ENCODE measurements around the gene PTPRA. TPM values are rescaled to one million over a fixed set of nuclear protein-coding genes. Genes with fewer than 3 reads are reported as not detected.
A peak's percentile ranks its signal among the peaks of the same experiment; 100 is the strongest.

The PTPRA gene
- total RNA-seq, 1 donor from 2014 or later: 88.7 TPM

DNA sequence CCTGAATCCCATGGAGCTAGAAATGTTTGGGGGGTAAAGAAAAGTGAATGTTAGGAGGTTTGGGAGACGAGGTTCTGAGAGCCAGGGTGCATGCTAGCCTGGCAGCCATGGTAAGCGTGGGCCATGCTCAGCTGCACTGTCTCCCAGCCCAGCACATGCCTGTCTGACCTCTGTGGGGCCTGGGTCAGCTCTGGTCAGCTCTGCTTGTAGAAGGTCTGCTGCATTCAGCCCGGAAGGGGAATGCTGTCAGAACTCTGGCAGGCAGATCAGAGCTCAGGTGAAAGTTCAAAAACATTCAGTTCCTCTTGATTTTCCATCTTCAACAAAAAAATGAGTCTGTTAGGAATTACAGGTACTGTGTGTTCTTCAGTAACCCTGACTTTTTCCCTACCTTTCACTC, 164.4 kb downstream of the PTPRA start:
- H3K9me3 Mint-ChIP-seq: no peaks in the 10 kb centered on the region
- peaks cover 4% of the 10 kb centered on the region for H3K4me1 Mint-ChIP-seq
- H3K27ac Mint-ChIP-seq (ENCODE audit: unreplicated experiment): no peak overlapping the region
- no peaks in the 10 kb centered on the region for H3K27me3 Mint-ChIP-seq (ENCODE audit: low read depth)
- TF ChIP-seq, protein P1, sequence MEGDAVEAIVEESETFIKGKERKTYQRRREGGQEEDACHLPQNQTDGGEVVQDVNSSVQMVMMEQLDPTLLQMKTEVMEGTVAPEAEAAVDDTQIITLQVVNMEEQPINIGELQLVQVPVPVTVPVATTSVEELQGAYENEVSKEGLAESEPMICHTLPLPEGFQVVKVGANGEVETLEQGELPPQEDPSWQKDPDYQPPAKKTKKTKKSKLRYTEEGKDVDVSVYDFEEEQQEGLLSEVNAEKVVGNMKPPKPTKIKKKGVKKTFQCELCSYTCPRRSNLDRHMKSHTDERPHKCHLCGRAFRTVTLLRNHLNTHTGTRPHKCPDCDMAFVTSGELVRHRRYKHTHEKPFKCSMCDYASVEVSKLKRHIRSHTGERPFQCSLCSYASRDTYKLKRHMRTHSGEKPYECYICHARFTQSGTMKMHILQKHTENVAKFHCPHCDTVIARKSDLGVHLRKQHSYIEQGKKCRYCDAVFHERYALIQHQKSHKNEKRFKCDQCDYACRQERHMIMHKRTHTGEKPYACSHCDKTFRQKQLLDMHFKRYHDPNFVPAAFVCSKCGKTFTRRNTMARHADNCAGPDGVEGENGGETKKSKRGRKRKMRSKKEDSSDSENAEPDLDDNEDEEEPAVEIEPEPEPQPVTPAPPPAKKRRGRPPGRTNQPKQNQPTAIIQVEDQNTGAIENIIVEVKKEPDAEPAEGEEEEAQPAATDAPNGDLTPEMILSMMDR (conservative IDR thresholded peaks at IDR 0.05): no peak
- H3K4me3 Mint-ChIP-seq: no peak overlapping the region
- peaks cover 21% of the 10 kb centered on the region for H3K36me3 Mint-ChIP-seq (ENCODE audit: low read depth)
- no peak for DNase-seq (ENCODE audit: low read depth, low spot score)

DNA sequence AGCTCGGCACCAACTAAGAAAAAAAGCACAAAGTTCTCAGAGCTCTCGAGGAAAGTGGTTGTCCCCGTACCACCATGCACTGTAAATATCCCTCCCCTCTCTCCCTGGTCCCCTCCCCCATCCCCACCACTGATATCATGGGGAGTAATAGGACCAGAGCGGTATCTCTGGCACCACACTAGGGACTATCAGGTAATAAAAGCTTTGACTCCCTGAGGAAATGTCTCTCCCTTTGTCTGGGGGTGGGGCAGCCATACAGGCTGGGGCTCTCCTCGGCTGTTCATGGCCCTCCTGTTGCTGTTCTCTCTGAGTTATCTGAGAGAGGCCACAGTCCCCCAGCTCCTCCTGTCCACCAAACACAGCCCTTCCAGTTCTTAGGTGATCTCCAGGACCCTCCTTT, 165.2 kb downstream of the PTPRA start:
- no peak for DNase-seq (ENCODE audit: low read depth, low spot score)
- no peak overlapping the region for H3K4me3 Mint-ChIP-seq
- peaks cover 21% of the 10 kb centered on the region for H3K36me3 Mint-ChIP-seq (ENCODE audit: low read depth)
- peaks cover 4% of the 10 kb centered on the region for H3K4me1 Mint-ChIP-seq
- no peak overlapping the region for H3K27ac Mint-ChIP-seq (ENCODE audit: unreplicated experiment)
- no peaks in the 10 kb centered on the region for H3K27me3 Mint-ChIP-seq (ENCODE audit: low read depth)
- H3K9me3 Mint-ChIP-seq: no peaks in the 10 kb centered on the region
- TF ChIP-seq, protein P1 (conservative IDR thresholded peaks at IDR 0.05): no peak

DNA sequence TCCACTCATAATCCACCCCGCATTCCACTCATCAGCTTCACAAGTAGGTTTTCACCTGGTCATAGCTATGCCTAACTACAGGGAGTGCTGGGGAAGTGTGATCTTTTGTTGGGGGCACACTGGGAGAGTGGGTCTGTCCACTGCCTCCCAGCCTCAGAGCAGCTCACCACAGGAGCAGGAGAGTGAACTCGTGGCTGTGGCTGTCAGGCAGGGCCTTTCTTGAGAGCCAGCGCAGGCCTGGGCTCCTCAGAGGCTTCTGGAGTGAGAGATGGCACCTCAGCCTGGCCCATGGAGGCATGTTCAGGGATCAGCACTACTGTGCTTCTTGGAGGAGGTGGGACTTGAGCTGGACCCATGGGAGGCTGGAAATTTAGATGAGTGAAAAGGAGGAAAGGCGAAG, 166.1 kb downstream of the PTPRA start:
- no peaks in the 10 kb centered on the region for H3K27me3 Mint-ChIP-seq (ENCODE audit: low read depth)
- H3K9me3 Mint-ChIP-seq: no peaks in the 10 kb centered on the region
- H3K4me1 Mint-ChIP-seq: peaks cover 4% of the 10 kb centered on the region
- DNase-seq (ENCODE audit: low read depth, low spot score): no peak
- peaks cover 21% of the 10 kb centered on the region for H3K36me3 Mint-ChIP-seq (ENCODE audit: low read depth)
- TF ChIP-seq, protein P1 (conservative IDR thresholded peaks at IDR 0.05): no peak
- H3K27ac Mint-ChIP-seq (ENCODE audit: unreplicated experiment): no peak overlapping the region
- H3K4me3 Mint-ChIP-seq: peak overlapping the region; percentile 26

DNA sequence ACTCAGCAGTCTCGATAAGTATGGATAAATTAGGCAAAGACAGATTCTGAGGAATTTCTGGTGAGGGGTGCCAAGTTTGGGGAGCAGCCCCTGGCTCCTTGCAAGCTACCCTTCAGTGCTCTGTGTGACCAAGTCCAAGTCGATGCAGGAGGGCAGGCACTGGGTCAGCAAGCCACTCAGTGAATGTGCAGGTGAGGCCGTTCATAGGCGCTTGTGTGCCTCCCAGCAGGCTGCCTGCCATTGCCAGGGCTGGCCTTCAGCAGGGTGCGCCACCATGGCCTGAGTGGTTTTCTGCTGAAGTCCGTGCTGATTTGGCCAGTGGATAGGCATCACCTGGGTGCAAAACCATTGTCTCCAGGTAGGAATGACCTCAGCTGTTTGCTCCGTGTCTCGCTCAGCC, 166.8 kb downstream of the PTPRA start:
- Mint-ChIP-seq H3K27ac (ENCODE audit: unreplicated experiment) (no peak overlapping the region), H3K4me3 (no peak overlapping the region)

DNA sequence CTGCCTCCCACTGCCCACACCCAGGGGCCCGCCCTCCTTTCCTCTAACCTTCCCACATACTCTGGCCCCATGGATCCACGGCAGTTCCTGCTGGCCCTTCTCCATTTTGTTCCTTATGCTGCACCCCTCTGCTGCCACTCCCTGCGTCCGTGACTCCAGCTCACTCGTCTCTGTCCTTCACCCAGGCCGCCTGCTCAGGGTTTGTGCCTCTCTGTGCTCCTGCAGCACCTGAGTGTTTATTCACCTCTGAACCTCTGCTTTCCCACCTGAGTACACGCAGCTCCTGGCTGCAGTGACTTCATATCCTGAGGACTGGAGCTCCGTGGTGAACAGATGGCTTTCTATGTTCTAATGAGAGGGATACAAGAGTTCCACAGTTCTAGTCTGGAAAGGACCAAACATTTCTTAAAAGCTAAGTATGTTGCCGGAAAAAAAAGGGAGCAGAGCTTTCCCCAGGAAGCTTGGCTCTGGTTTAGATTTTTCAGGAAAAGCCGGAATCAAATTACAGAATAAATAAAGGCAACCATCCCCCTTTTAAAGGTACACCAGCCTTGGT, 168.7 kb downstream of the PTPRA start:
- DNase-seq (ENCODE audit: low read depth, low spot score): no peak
- Mint-ChIP-seq H3K4me3 (peak overlapping the region; percentile 51), H3K9me3 (no peaks in the 10 kb centered on the region), H3K27me3 (ENCODE audit: low read depth) (peaks cover 5% of the 10 kb centered on the region), H3K36me3 (ENCODE audit: low read depth) (peaks cover 14% of the 10 kb centered on the region), H3K27ac (ENCODE audit: unreplicated experiment) (peak overlapping the region; percentile 38), H3K4me1 (peaks cover 17% of the 10 kb centered on the region)
- TF ChIP-seq, protein P1 (conservative IDR thresholded peaks at IDR 0.05): no peak

More for the DNA sequence above, 166.8 kb downstream of the PTPRA start:
- TF ChIP-seq, protein P1 (conservative IDR thresholded peaks at IDR 0.05): no peak
- Mint-ChIP-seq H3K9me3 (no peaks in the 10 kb centered on the region), H3K27me3 (ENCODE audit: low read depth) (peaks cover 2% of the 10 kb centered on the region), H3K4me1 (peaks cover 8% of the 10 kb centered on the region), H3K36me3 (ENCODE audit: low read depth) (peaks cover 17% of the 10 kb centered on the region)
- DNase-seq (ENCODE audit: low read depth, low spot score): no peak
